Gastroesophageal sphincter (tissue), 3 donors: ENCODE measurements around the gene PPARG.

ENCODE experiments used
- CTCF ChIP-seq, 4 experiments: fragments of 200-600 bp in 2 of 4; fragments of 450-650 bp in 2 of 4; sonication (generic) in 1 of 4; IDR thresholded peaks; one replicate each; pipeline ENCODE4 v1.5.1; 2017 to 2019; ENCODE audit warnings: antibody characterized with exemption in 4 of 4, mild to moderate bottlenecking in 2 of 4, moderate library complexity in 2 of 4
- POLR2A ChIP-seq, 2 donors: fragments of 450-650 bp; IDR thresholded peaks; one replicate each; pipeline ENCODE4 v1.6.1; 2017; ENCODE audit warnings: antibody characterized with exemption in 2 of 2, mild to moderate bottlenecking in 2 of 2, moderate library complexity in 1 of 2

GRCh38 chr3:12339701-12340480, 51.0 kb downstream of the PPARG start:
- TF ChIP-seq CTCF (IDR thresholded peaks at IDR 0.05) (no peak), POLR2A (IDR thresholded peaks at IDR 0.05) (no peak)
